ENCODE data around the gene SYVN1.

GRCh38 chr11:65165410-65166317, 31.3 kb upstream of the SYVN1 start:
- no peak for TF ChIP-seq CTCF (IDR thresholded peaks at IDR 0.05; ENCODE audit: low read depth, low read length, missing input control)
- no peak for TF ChIP-seq TAF1 (conservative IDR thresholded peaks at IDR 0.05)
- no peak for TF ChIP-seq ATF3 (IDR thresholded peaks at IDR 0.05)
- no peak for TF ChIP-seq MAX (IDR thresholded peaks at IDR 0.05)
- TF ChIP-seq SP1 (IDR thresholded peaks at IDR 0.05) = peak; percentile 81
- no peak for TF ChIP-seq GABPA (IDR thresholded peaks at IDR 0.05 in 1 of 2, conservative IDR thresholded peaks at IDR 0.05 in 1 of 2)
- TF ChIP-seq RAD21 (IDR thresholded peaks at IDR 0.05) = peak in 1 of 2 donors; percentile 8

Data from liver (tissue), 3 donors.